DOHH2 (cell line): ENCODE measurements around the gene TSPAN32.

ENCODE experiments used
- CTCF ChIP-seq: fragments of 200-600 bp; sonication (generic); IDR thresholded peaks from one replicate; pipeline ENCODE4 v1.5.1; 2014; ENCODE audit warnings: antibody characterized with exemption, mild to moderate bottlenecking, low read depth, low read length; ENCODE audit not compliant: poor library complexity, severe bottlenecking
- EZH2phosphoT487 ChIP-seq: fragments of 200-600 bp; sonication (generic); IDR thresholded peaks from 2 replicates; pipeline ENCODE4 v1.6.1; 2017; ENCODE audit warnings: borderline replicate concordance, mild to moderate bottlenecking, antibody characterized with exemption, low read length, moderate library complexity, mixed read lengths

- TF ChIP-seq CTCF (no peak), EZH2phosphoT487 (no peak)
These were observed 12.0 kb upstream of the TSPAN32 start for GRCh38 chr11:2289859-2290258.
